GM19240 (cell line): ENCODE results near the gene RALA.
"Not testable (repeated sequence)": the region's sequence is repeated elsewhere in the genome, so short reads cannot be mapped to it uniquely, and the experiment has no call there.

Experiments
- DNase-seq: peaks from one replicate; pipeline ENCODE4 v3.0.0; 2011; ENCODE audit warnings: low spot score; ENCODE audit not compliant: insufficient read length

RALA gene

GRCh38 chr7:39721919-39722597 lies 98.7 kb downstream of the RALA start:
- DNase-seq: no peak

- no peak for DNase-seq
Measured at GRCh38 chr7:39727231-39728012, 104.0 kb downstream of the RALA start.

- DNase-seq: peak; percentile 87
Measured at GRCh38 chr7:39732837-39733804, 109.7 kb downstream of the RALA start.

GRCh38 chr7:39733881-39734632 lies 110.7 kb downstream of the RALA start:
- DNase-seq: no peak

- DNase-seq: no peak
Measured at GRCh38 chr7:39734633-39735004, 111.2 kb downstream of the RALA start.

- DNase-seq: no peak
Measured at GRCh38 chr7:39735903-39736302, 112.5 kb downstream of the RALA start.

GRCh38 chr7:39741942-39742623 lies 118.7 kb downstream of the RALA start:
- no peak for DNase-seq

GRCh38 chr7:39744620-39745019 lies 121.2 kb downstream of the RALA start:
- no peak for DNase-seq

GRCh38 chr7:39745320-39745719 lies 121.9 kb downstream of the RALA start:
- no peak for DNase-seq

- peak; percentile 75 for DNase-seq
Measured at GRCh38 chr7:39746103-39746819, 122.9 kb downstream of the RALA start.

GRCh38 chr7:39749177-39749576 lies 125.8 kb downstream of the RALA start:
- DNase-seq: no peak

GRCh38 chr7:39749717-39750116 lies 126.3 kb downstream of the RALA start:
- no peak for DNase-seq

GRCh38 chr7:39750253-39751077 lies 127.1 kb downstream of the RALA start:
- DNase-seq: no peak

- DNase-seq: not testable (repeated sequence)
Measured at GRCh38 chr7:39753237-39753636, 129.9 kb downstream of the RALA start.

- no peak for DNase-seq
Measured at GRCh38 chr7:39753823-39754325, 130.5 kb downstream of the RALA start.

- no peak for DNase-seq
Measured at GRCh38 chr7:39754326-39755120, 131.2 kb downstream of the RALA start.

GRCh38 chr7:39757604-39758003 lies 134.2 kb downstream of the RALA start:
- DNase-seq: no peak
